T-helper 2 cell treated with Interferon-gamma antibody and Interleukin-4, amounts not matched to agents 100 ng/mL and 5 ng/mL, for 36 hours (primary cell): Measurements from ENCODE around the gene FAM3A. TPM values are rescaled to one million over a fixed set of nuclear protein-coding genes. Genes with fewer than 3 reads are reported as not detected.

Experiments
- intact Hi-C: fragments of 100-400 bp; cut with micrococcal nuclease; formaldehyde crosslinking; loops from one replicate; pipeline ENCODE4 v1.15.1; 2023
- total RNA-seq: library from RNA; stranded (reverse); gene quantifications from 2 replicates; pipeline ENCODE4 v1.2.3, GENCODE V29; 2022

The FAM3A gene
- total RNA-seq, 1 donor from 2014 or later = 32.4 TPM

- intact Hi-C loops = no loop called here
Observed at GRCh38 chrX:154481911-154482601, 34.0 kb downstream of the FAM3A start.

DNA sequence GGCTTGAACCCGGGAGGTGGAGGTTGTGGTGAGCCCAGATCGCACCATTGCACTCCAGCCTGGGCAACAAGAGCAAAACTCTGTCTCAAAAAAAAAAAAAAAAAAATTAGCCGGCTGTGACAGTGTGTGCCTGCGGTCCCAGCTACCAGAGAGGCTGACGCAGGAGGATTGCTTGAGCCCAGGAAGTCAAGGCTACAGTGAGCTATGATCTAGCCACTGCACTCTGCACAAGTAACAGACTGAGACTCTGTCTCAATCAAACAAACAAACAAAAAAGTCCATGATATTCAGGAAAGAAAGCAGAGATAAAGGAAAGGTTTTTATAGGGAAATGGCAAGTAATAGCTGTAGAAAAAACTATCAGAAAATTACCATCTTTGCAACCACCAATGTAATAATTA, 34.8 kb downstream of the FAM3A start:
- intact Hi-C loops = no loop called here

DNA sequence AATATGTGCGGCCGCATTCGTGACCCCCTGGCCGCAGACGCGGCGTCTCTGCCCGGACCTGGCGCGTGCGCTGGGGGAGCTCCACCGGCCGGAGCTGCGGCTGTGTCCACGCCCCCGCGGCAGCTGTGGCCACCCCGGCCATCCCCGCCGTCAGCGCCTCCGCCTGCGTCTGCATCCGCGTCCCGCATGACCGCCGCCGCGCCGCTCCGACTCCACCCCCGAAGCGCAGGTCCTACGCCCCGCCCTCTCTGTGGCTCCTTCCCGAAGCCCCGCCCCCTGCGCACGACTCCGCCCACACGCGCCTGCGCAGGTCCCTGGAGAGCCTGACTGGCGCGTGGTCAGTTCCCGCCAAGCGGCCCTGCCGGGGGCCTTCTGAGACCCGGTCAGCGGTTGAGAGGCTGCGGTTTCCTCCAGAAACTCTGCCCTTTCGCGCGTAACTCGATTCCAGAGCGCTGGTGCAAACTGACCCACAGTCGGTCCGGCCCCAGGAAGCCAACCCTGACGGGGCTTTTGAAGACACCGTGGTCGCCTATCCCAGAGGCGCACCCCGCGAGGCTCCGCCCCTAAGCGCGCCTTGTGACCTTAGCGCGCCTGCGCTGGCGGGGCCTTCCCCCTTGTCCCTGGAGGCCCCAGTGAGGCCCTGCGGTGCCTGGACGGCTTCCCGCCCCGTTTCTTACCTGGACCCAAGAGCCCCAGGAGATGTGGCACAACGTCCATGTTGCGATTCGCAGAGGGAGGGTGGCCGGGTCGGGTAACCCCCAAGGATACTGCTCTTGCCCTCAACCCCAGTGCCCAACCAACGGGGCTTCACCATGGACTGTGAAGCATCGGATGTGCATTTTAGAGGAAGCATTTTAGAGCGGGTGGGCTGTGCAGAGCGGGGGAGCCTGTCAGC, 37.1 kb downstream of the FAM3A start, which contains the start of gene LAGE3:
TSS of gene LAGE3 (minus strand) at position 554 of the 895 bp plus-strand sequence. CDS start at position 188, 366 bp downstream.
- intact Hi-C loops = loop anchor here (1.0 to 5.0 kb wide), 5 partner anchors 11 to 757 kb away; partner anchors contain the start of genes ABCD1, BCAP31, FAM50A and IKBKG

DNA sequence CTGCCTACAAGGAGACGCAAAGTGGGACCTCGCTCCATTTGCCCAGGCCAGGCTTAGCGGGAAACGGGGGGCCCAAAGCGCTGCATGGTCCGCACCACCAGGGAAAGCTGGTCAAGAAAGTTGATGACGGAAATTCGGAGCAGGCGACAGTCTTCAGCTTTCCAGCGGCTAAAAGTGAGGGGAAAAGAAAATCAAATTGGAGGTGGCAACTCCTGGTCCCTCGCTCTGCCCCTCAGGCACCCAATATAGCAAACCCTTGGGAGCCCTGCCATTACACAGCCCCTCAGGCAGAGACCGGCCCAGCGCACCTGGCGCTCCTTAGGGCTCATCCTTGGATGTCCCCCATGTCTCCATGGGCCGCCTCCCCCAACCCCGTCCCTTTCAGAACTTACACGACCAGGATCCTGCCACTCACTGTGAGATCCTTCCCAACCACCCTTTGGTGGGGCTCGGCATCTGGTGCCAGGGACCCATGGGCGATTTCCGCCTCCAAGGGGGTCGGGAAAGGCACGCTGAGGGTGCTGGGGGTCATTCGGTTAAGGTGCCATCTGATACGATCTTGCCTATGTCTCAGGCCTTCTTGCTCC, 38.0 kb downstream of the FAM3A start:
- intact Hi-C loops = loop anchor here (5.0 kb wide), 3 partner anchors 36 to 756 kb away; partner anchors contain the start of genes ABCD1, BCAP31, FAM50A and TAFAZZIN

DNA sequence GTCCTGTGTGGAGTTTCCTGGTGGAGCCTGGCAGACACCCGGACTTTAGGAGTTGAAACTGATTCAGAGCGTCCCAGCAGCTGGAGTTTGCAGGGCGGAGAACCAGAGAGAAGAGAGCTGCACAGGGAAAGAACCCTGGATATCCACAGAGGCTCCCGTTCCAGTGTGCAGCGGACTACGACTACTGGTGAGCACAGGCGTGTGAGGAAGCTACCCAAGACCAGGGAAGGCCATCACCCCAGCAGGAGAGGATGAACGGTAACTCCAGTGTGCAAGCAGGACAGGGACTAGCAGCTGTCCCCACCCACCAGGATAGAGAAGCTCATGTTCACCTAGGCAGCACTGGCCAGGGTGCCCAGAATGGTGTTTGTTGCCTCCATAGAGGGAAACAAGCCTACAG, 39.2 kb downstream of the FAM3A start:
- intact Hi-C loops = loop anchor here (5.0 kb wide), 3 partner anchors 35 to 755 kb away; partner anchors contain the start of genes ABCD1, BCAP31, FAM50A and TAFAZZIN

GRCh38 chrX:154473683-154474082, 42.3 kb downstream of the FAM3A start:
- intact Hi-C loops = no loop called here

DNA sequence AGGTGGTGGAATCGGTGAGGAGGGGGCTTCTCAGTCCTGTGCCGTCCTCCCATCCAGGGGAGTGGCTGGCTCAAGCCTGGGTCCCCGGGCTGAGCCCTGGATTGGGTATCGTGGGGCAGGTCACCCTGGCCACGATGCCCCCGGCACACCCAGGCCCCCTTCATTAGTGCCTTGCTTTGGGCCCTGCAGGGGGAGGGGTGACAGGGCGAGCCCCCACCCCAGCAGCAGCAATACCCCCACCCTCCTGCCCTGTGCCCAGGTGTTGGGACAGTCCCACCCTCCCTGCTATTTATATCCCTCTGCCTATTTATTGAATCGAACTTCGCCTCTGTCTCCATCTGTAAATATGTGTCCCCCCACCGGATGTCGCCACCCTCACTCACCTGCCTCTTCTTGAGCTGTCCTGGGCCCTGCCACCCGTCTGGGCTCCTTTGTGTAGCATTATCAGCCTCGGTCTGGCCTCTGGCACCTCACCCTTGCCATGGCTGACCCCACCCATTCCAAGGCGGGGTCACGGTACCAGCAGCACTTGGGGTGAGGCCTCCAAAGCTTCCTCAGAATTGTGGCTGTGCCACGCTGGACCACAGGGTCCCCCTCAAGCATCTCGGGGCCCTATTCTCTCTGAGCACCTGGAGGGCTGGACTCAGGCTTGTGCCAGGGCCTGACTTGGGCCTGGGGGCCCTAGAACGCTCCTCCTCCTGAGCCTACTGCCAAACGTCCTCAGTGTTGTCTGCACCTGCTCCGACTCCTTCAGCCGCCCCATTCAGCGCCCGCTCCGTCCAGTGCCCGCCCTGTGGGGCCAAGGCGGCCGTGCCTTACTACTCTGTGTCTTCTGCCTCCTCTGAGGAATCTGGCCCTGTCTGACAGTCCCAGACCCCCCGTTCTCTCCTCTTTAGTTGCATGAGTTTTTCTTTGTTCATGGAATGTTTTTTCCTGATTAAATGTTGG, 43.1 kb downstream of the FAM3A start:
- intact Hi-C loops = no loop called here

GRCh38 chrX:154471839-154472684, 44.0 kb downstream of the FAM3A start:
- intact Hi-C loops = no loop called here

DNA sequence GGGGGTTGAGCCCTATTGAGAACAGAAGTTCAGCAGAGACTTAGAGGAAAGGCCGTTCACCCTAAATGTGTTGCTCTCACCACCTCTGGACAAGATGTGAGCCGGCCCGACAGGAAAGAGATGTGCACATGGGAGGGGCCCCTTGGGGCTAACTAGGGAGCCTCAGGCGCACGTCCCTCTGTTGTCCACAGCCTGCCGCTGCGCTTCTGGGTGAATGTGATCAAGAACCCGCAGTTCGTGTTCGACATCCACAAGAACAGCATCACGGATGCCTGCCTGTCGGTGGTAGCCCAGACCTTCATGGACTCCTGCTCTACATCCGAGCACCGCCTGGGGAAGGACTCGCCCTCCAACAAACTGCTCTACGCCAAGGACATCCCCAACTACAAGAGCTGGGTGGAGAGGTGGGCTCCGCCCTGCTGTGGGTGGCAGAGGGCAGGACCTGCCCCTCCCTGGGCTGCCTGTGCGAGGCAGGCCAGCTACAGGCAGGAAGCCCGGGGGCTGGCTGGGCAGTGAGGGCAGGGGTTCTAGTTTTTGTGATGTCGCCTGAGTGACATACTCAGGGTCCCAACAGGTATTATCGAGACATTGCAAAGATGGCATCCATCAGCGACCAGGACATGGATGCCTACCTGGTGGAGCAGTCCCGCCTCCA, 45.0 kb downstream of the FAM3A start:
- intact Hi-C loops = no loop called here

DNA sequence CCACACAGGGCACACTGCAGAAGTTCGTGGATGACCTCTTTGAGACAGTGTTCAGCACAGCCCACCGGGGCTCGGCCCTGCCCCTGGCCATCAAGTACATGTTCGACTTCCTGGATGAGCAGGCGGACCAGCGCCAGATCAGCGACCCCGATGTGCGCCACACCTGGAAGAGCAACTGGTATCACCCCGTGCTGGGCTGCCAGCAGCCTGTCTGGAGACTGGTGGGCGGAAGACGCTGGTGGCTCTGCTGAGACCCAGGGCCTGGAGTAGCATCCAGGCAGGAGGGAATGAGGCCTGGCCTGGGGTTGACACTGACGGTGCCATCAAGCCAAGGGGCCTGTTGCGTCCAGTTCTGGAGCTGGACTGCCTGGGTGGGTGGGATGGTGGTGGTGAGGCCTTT, 45.6 kb downstream of the FAM3A start:
- intact Hi-C loops = no loop called here

DNA sequence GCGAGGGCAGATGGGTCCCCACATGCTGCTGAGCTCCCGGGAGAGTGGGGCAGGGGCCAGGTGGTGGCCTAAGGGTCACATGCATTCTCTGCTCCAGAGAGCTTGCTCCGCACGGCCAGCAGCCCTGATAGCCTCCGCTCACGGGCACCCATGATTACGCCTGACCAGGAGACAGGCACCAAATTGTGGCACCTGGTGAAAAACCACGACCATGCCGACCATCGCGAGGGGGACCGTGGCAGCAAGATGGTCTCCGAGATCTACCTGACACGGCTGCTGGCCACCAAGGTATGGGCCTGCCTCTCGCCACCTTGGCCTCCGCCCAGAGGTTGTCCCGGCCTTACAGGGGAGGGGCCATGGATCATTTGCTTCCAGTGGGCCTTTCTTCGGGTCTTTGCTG, 46.2 kb downstream of the FAM3A start:
- intact Hi-C loops = no loop called here

DNA sequence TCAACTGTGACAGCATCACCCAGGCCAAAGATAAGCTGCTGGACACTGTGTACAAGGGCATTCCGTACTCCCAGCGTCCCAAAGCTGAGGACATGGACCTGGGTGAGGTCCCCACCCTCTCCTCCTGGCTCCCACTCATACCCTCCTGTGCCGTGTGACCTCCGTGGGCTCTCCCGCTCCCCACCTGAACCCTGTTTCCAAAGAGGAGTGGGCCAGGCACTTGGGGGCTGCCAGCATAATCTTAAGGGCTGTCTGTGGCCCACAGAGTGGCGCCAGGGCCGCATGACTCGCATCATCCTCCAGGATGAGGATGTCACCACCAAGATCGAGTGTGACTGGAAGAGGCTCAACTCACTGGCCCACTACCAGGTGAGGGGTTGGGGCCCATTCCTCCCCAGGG, 46.9 kb downstream of the FAM3A start:
- intact Hi-C loops = no loop called here

DNA sequence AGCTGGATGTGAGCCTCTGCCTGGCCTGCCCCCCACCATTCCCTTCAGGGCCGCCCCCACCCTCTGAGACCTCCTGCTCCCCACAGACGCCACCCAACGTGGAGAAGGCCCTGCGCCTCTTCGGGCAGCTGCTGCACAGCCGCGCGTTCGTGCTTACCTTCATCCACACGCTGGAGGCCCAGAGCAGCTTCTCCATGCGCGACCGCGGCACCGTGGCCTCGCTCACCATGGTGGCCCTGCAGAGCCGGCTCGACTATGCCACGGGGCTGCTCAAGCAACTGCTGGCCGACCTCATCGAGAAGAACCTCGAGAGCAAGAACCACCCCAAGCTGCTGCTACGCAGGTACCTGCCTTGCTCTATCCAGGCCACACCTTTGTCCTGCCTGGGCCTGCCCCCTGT, 47.8 kb downstream of the FAM3A start:
- intact Hi-C loops = no loop called here

- intact Hi-C loops = no loop called here
Observed at GRCh38 chrX:154467556-154467955, 48.5 kb downstream of the FAM3A start.

GRCh38 chrX:154466907-154467306, 49.1 kb downstream of the FAM3A start:
- intact Hi-C loops = no loop called here

- intact Hi-C loops = no loop called here
Observed at GRCh38 chrX:154466036-154466435, 50.0 kb downstream of the FAM3A start.

DNA sequence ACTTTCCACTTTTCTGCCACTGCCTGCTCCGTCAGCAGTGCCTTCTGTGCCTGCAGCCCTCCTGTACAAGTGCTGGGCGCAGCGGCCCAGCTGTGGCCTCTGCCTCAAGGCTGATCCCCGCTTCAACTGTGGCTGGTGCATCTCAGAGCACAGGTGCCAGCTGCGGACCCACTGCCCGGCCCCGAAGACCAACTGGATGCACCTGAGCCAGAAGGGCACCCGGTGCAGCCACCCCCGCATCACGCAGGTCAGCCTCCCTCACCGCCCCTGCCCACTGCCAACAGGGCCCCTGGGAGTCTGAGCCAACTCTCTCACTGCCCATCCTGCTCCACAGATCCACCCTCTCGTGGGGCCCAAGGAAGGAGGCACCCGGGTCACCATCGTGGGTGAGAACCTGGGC, 50.4 kb downstream of the FAM3A start:
- intact Hi-C loops = no loop called here

- intact Hi-C loops = no loop called here
Observed at GRCh38 chrX:154464806-154465365, 51.1 kb downstream of the FAM3A start.
